Skeletal muscle tissue (tissue), 4 donors: ENCODE measurements around the gene GATAD2A. TPM values are rescaled to one million over a fixed set of nuclear protein-coding genes. Genes with fewer than 3 reads are reported as not detected.

Experiments used
- H3K27ac ChIP-seq: one replicate; pipeline ENCODE4 v1.7.0; 2013; ENCODE audit warnings: mild to moderate bottlenecking, low read depth, low read length, inconsistent platforms
- H3K27me3 ChIP-seq, 3 donors: one replicate each; pipeline ENCODE4 v1.7.0; 2013; ENCODE audit warnings: low read length in 3 of 3; ENCODE audit not compliant: control insufficient read depth in 3 of 3, insufficient read depth in 3 of 3
- H3K36me3 ChIP-seq, 3 donors: one replicate each; pipeline ENCODE4 v1.7.0; 2013; ENCODE audit warnings: low read length in 3 of 3; ENCODE audit not compliant: control insufficient read depth in 3 of 3, insufficient read depth in 3 of 3
- H3K4me1 ChIP-seq, 3 donors: one replicate each; pipeline ENCODE4 v1.7.0; 2013; ENCODE audit warnings: low read length in 3 of 3, mild to moderate bottlenecking in 3 of 3; ENCODE audit not compliant: control insufficient read depth in 3 of 3, insufficient read depth in 3 of 3
- H3K4me3 ChIP-seq, 3 donors: one replicate each; pipeline ENCODE4 v1.7.0; 2013; ENCODE audit warnings: low read length in 3 of 3
- H3K9ac ChIP-seq, 3 donors: one replicate each; pipeline ENCODE4 v1.7.0; 2013; ENCODE audit warnings: low read length in 3 of 3, mild to moderate bottlenecking in 3 of 3, moderate library complexity in 2 of 3, low read depth in 1 of 3
- H3K9me3 ChIP-seq, 3 donors: one replicate each; pipeline ENCODE4 v1.7.0; 2013; ENCODE audit warnings: low read length in 3 of 3; ENCODE audit not compliant: control insufficient read depth in 3 of 3
- total RNA-seq: library from RNA; depleted of rRNA; stranded (reverse); fragments of >200 nt; gene quantifications from one replicate; pipeline ENCODE4 v1.2.3, GENCODE V29; 2014
- donor health status: Osteomylitis.

Gene GATAD2A
- total RNA-seq, 1 donor from 2014 or later = 19.8 TPM

DNA sequence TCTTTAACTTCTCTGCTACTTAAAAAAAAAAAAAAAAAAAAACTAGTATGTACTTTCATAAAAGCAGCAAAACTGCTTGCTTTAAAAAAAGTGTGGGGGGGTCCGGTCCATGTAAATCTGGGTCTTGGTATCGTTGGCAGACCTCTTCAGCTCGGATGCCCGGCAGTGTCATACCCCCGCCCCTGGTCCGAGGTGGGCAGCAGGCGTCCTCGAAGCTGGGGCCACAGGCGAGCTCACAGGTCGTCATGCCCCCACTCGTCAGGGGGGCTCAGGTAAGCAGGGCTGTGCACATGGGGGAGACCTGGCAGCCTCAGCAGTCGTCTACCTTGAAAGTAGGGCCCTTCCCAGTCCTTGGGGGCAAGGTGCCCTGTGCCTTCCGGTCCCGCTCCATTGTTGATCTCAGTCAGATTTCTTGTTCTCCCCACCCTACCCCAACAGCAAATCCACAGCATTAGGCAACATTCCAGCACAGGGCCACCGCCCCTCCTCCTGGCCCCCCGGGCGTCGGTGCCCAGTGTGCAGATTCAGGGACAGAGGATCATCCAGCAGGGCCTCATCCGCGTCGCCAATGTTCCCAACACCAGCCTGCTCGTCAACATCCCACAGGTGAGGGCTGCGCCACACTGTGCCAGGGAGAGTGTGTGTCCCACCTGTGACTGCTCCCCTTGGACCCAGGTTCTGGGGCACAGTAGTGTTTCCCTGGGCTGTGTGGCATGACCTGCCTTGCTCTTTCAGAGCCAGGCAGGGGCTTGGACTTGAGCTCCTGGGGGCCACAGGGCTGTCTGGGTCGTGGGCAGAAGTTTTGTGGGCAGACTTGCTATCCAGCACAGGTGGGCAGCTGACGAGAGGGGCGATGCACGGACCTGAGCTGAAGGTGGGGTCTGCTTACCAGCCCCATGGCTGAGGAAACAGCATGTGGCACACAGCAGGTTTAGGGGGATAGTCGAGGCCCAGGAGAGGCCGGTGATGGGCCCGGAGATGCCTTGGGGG, 90.4 kb downstream of the GATAD2A start:
- peaks cover 59 to 75% (median 66%) of the 10 kb centered on the region in 3 donors for H3K36me3 ChIP-seq
- H3K9ac ChIP-seq = no peak overlapping the region

GRCh38 chr19:19498255-19498991, 92.9 kb downstream of the GATAD2A start:
- Histone ChIP-seq H3K4me1 (peaks cover 0 to 2% (median 0%) of the 10 kb centered on the region in 3 donors), H3K27ac (no peak overlapping the region), H3K27me3 (no peaks in the 10 kb centered on the region), H3K9me3 (no peaks in the 10 kb centered on the region), H3K36me3 (peaks cover 70 to 84% (median 80%) of the 10 kb centered on the region in 3 donors), H3K9ac (no peak overlapping the region), H3K4me3 (no peak overlapping the region)

More for the DNA sequence above, 90.4 kb downstream of the GATAD2A start:
- Histone ChIP-seq H3K4me3 (no peak overlapping the region), H3K27me3 (no peaks in the 10 kb centered on the region), H3K9me3 (no peaks in the 10 kb centered on the region), H3K4me1 (peaks cover 0 to 7% (median 7%) of the 10 kb centered on the region in 3 donors), H3K27ac (no peak overlapping the region)

GRCh38 chr19:19499272-19499995, 94.0 kb downstream of the GATAD2A start:
- H3K27me3 ChIP-seq = no peaks in the 10 kb centered on the region
- no peaks in the 10 kb centered on the region for H3K9me3 ChIP-seq
- peaks cover 71 to 80% (median 79%) of the 10 kb centered on the region in 3 donors for H3K36me3 ChIP-seq
- peaks cover 0 to 1% (median 0%) of the 10 kb centered on the region in 3 donors for H3K4me1 ChIP-seq
- no peak overlapping the region for H3K27ac ChIP-seq
- no peak overlapping the region for H3K9ac ChIP-seq
- no peak overlapping the region for H3K4me3 ChIP-seq

- Histone ChIP-seq H3K9me3 (no peaks in the 10 kb centered on the region), H3K27ac (no peak overlapping the region), H3K4me3 (no peak overlapping the region), H3K36me3 (peaks cover 74 to 83% (median 82%) of the 10 kb centered on the region in 3 donors), H3K4me1 (no peaks in the 10 kb centered on the region), H3K27me3 (no peaks in the 10 kb centered on the region), H3K9ac (no peak overlapping the region)
Measured at GRCh38 chr19:19500975-19501644, 95.6 kb downstream of the GATAD2A start.

GRCh38 chr19:19501798-19502197, 96.3 kb downstream of the GATAD2A start:
- no peak overlapping the region for H3K4me3 ChIP-seq
- H3K4me1 ChIP-seq = no peaks in the 10 kb centered on the region
- no peak overlapping the region for H3K9ac ChIP-seq
- peaks cover 70 to 82% (median 76%) of the 10 kb centered on the region in 3 donors for H3K36me3 ChIP-seq
- H3K9me3 ChIP-seq = no peaks in the 10 kb centered on the region
- no peaks in the 10 kb centered on the region for H3K27me3 ChIP-seq
- no peak overlapping the region for H3K27ac ChIP-seq

DNA sequence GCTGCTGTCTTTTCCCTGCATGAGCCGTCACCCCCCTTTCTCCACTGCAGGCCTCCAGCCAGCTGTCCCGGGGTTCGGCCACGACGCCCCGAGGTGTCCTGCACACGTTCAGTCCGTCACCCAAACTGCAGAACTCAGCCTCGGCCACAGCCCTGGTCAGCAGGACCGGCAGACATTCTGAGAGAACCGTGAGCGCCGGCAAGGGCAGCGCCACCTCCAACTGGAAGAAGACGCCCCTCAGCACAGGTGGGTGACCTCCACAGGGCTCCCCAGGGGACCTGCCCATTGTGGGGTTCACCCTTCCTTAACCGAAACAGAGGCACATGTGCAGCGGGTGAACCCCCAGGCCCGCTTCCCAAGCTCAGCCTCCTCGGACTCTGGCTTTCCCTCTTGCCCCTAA, 96.8 kb downstream of the GATAD2A start:
- no peaks in the 10 kb centered on the region for H3K9me3 ChIP-seq
- H3K9ac ChIP-seq = no peak overlapping the region
- H3K36me3 ChIP-seq = peaks cover 72 to 82% (median 74%) of the 10 kb centered on the region in 3 donors
- no peak overlapping the region for H3K4me3 ChIP-seq
- H3K27ac ChIP-seq = no peak overlapping the region
- no peaks in the 10 kb centered on the region for H3K27me3 ChIP-seq
- H3K4me1 ChIP-seq = no peaks in the 10 kb centered on the region

DNA sequence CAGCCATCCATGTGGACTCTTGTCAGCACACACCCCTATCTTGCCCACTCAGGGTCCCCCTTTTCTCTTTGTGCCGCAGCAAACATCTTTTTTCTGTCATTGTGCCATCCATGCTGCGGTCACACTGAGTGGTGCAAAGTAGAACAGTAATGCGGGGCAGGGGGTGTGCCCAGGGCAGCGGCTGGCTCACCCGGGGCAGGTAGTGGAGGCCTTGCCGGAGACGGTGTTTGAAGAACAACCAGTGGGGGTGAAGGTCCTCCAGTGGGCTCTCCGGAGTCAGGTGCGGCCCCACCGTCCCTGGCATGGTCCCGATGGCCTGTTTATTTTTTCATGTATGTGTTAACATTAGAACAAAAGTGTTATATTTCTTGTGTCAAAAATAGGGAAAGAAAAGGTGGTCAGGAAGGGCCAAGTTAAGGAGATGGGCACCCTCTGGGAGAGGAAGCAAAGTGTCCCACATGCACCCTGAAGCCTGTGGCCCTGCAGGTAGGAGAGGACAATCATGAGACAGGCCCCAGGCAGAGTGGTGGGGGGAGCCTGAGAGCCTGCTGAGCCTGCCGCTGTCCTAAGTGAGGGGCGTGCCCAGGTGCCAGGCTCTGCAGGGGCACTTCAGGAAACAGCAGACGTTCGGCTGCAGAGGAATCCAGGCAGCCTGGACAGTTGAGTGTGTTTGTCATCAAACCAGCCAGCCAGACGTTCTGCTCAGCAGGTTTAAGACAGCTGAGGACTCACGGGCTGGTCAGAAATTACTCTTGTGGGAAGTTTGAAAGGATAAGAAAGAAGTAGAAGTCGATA, 97.5 kb downstream of the GATAD2A start:
- H3K9me3 ChIP-seq = no peaks in the 10 kb centered on the region
- no peak overlapping the region for H3K27ac ChIP-seq
- H3K4me3 ChIP-seq = no peak overlapping the region
- no peaks in the 10 kb centered on the region for H3K27me3 ChIP-seq
- no peaks in the 10 kb centered on the region for H3K4me1 ChIP-seq
- no peak overlapping the region for H3K9ac ChIP-seq
- H3K36me3 ChIP-seq = peaks cover 73 to 82% (median 73%) of the 10 kb centered on the region in 3 donors

DNA sequence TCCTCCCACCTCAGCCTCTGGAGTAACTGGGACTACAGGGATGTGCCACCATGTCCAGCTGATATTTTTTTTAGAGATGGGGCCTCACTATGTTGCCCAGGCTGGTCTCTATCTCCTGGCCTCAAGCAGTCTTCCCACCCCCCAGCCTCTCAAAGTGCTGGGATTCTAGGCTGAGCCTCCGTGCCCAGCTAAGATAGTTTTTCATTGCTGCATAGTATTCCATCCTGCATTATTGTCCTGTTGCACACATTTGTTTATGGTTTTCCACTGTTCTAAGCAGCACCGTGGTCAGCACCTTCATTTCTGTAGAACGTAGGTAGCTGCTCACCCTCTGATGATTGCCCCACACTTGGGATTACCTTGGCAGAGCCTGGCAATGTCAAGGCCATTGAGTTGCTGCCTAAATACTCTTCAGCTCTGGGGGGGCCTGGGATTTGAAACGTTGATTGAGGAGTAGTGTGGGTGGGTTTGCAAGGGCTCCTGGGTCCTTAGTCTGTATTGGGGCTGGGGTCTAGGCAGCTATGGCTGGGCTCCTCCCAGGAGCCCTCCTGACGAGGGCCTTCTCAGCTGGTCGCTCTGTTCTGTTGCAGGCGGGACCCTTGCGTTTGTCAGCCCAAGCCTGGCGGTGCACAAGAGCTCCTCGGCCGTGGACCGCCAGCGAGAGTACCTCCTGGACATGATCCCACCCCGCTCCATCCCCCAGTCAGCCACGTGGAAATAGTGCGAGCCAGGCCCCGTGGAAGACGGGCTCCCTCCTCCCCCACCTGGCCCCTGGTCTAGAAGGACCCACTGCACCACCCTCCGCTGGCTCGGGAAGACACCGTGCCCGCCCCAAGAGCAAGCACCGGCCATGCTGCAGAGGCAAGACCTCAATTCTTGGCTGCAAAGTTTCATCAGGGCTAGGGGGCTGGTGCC, 99.5 kb downstream of the GATAD2A start:
- Histone ChIP-seq H3K4me1 (no peaks in the 10 kb centered on the region), H3K36me3 (peaks cover 56 to 64% (median 57%) of the 10 kb centered on the region in 3 donors), H3K9me3 (no peaks in the 10 kb centered on the region), H3K4me3 (no peak overlapping the region), H3K9ac (no peak overlapping the region), H3K27me3 (no peaks in the 10 kb centered on the region), H3K27ac (no peak overlapping the region)
